Hepatocyte (in vitro differentiated cells): ENCODE data around the gene OR2S2. TPM values are rescaled to one million over a fixed set of nuclear protein-coding genes. Genes with fewer than 3 reads are reported as not detected.

Source experiments
- DNase-seq: peaks from one replicate; pipeline ENCODE4 v3.0.0-alpha.2; 2016; ENCODE audit warnings: low spot score
- H2AFZ ChIP-seq: fragments of 200-600 bp; sonication (generic); 2 replicates; pipeline ENCODE4 v1.6.0; 2016; ENCODE audit warnings: antibody characterized with exemption, mild to moderate bottlenecking
- H3K27ac ChIP-seq: fragments of 200-600 bp; sonication (generic); 2 replicates; pipeline ENCODE4 v1.5.1; 2016; ENCODE audit warnings: mild to moderate bottlenecking
- H3K27me3 ChIP-seq: fragments of 200-600 bp; sonication (generic); 2 replicates; pipeline ENCODE4 v1.6.1; 2016
- H3K36me3 ChIP-seq: fragments of 200-600 bp; sonication (generic); replicated peaks from 2 replicates; pipeline ENCODE4 v1.5.1; 2016; ENCODE audit warnings: low read depth; ENCODE audit not compliant: insufficient read depth
- H3K4me1 ChIP-seq: fragments of 200-600 bp; sonication (generic); 2 replicates; pipeline ENCODE4 v1.5.1; 2016; ENCODE audit warnings: mild to moderate bottlenecking, moderate library complexity; ENCODE audit not compliant: insufficient read depth
- H3K4me2 ChIP-seq: fragments of 200-600 bp; sonication (generic); 2 replicates; pipeline ENCODE4 v1.6.0; 2016
- H3K4me3 ChIP-seq: fragments of 200-600 bp; sonication (generic); 2 replicates; pipeline ENCODE4 v1.5.1; 2016; ENCODE audit warnings: mild to moderate bottlenecking
- H3K79me2 ChIP-seq: fragments of 200-600 bp; sonication (generic); 2 replicates; pipeline ENCODE4 v1.6.0; 2017; ENCODE audit warnings: mild to moderate bottlenecking
- H3K9me2 ChIP-seq: fragments of 200-600 bp; sonication (generic); replicated peaks from 2 replicates; pipeline ENCODE4 v1.6.0; 2017; ENCODE audit warnings: mild to moderate bottlenecking; ENCODE audit not compliant: insufficient read depth
- H3K9me3 ChIP-seq: fragments of 200-600 bp; sonication (generic); 2 replicates; pipeline ENCODE4 v1.5.1; 2016; ENCODE audit warnings: low read depth, mild to moderate bottlenecking
- H4K20me1 ChIP-seq: fragments of 200-600 bp; sonication (generic); 2 replicates; pipeline ENCODE4 v1.6.0; 2016; ENCODE audit warnings: mild to moderate bottlenecking; ENCODE audit not compliant: insufficient read depth, poor library complexity, severe bottlenecking
- CTCF ChIP-seq: fragments of 200-600 bp; sonication (generic); IDR thresholded peaks from 2 replicates; pipeline ENCODE4 v1.5.1; 2016; ENCODE audit warnings: antibody characterized with exemption, mild to moderate bottlenecking; ENCODE audit not compliant: poor library complexity
- EZH2 ChIP-seq: fragments of 200-600 bp; sonication (generic); IDR thresholded peaks from 2 replicates; pipeline ENCODE4 v1.6.1; 2016; ENCODE audit warnings: antibody characterized with exemption, mild to moderate bottlenecking, borderline replicate concordance
- EZH2phosphoT487 ChIP-seq: fragments of 200-600 bp; sonication (generic); IDR thresholded peaks from one replicate; pipeline ENCODE4 v1.6.1; 2018; ENCODE audit warnings: antibody characterized with exemption, mild to moderate bottlenecking, low read depth, moderate library complexity; ENCODE audit not compliant: unreplicated experiment, severe bottlenecking
- WGBS: methylation state at CpG from one replicate; pipeline ENCODE4 v1.1.6; 2016; ENCODE audit warnings: low lambda C conversion rate; ENCODE audit errors: missing lambda C conversion rate; 5-methylcytosine and 5-hydroxymethylcytosine counted together
- polyA plus RNA-seq: library from polyadenylated mRNA; unstranded; fragments of >200 nt; fragmentation: Nextera tagmentation; extraction: Ambion mirVana; gene quantifications from 2 replicates; pipeline ENCODE4 v1.2.1, GENCODE V29; 2016
- total RNA-seq: library from RNA; depleted of rRNA; stranded (reverse); fragments of >200 nt; gene quantifications from 2 replicates; pipeline ENCODE4 v1.2.3, GENCODE V29; 2014

OR2S2 gene
- total RNA-seq, result 0.27 TPM in 1 of 2 replicates, not detected in the other
- not detected in 2 replicates for polyA plus RNA-seq

- Histone ChIP-seq H3K27ac (no peak within 1 kb of the TSS), H3K36me3 (no peaks in the 10 kb centered on the region), H3K4me2 (no peak within 1 kb of the TSS), H3K9me2 (no peaks in the 10 kb centered on the region), H3K27me3 (no peaks in the 10 kb centered on the region), H4K20me1 (no peaks in the 10 kb centered on the region), H3K4me1 (peaks cover 2% of the 10 kb centered on the region), H3K9me3 (no peaks in the 10 kb centered on the region), H2AFZ (no peak within 1 kb of the TSS), H3K4me3 (no peak within 1 kb of the TSS), H3K79me2 (no peaks in the 10 kb centered on the region)
- WGBS, result 90% methylated on average over 5 of the region's 5 CpGs
- TF ChIP-seq CTCF, result no peak
- no peak for TF ChIP-seq EZH2
- TF ChIP-seq EZH2phosphoT487, result no peak
- DNase-seq, result no peak
Observed at GRCh38 chr9:35958104-35958837, at the start of gene OR2S2. Gene OR2S2, minus strand, starts transcription at chr9:35958154. Its CDS starts 56 bp downstream, at chr9:35958098.

GRCh38 chr9:36007316-36007708, 49.4 kb upstream of the OR2S2 start:
- no peak overlapping the region for H2AFZ ChIP-seq
- no peaks in the 10 kb centered on the region for H3K4me1 ChIP-seq
- 87% methylated on average over 1 of the region's 1 CpG for WGBS
- H4K20me1 ChIP-seq, result no peaks in the 10 kb centered on the region
- H3K4me3 ChIP-seq, result no peak overlapping the region
- no peaks in the 10 kb centered on the region for H3K9me3 ChIP-seq
- no peak for DNase-seq
- TF ChIP-seq EZH2phosphoT487 (no peak), EZH2 (no peak), CTCF (no peak)
- H3K9me2 ChIP-seq, result no peaks in the 10 kb centered on the region
- no peaks in the 10 kb centered on the region for H3K36me3 ChIP-seq
- H3K4me2 ChIP-seq, result no peak overlapping the region
- H3K27me3 ChIP-seq, result peaks cover 12% of the 10 kb centered on the region
- no peaks in the 10 kb centered on the region for H3K79me2 ChIP-seq
- H3K27ac ChIP-seq, result no peak overlapping the region

- no peaks in the 10 kb centered on the region for H3K79me2 ChIP-seq
- no peak overlapping the region for H2AFZ ChIP-seq
- H3K36me3 ChIP-seq, result no peaks in the 10 kb centered on the region
- H3K4me1 ChIP-seq, result no peaks in the 10 kb centered on the region
- peak overlapping the region; percentile 59 for H3K27ac ChIP-seq
- H3K27me3 ChIP-seq, result peaks cover 12% of the 10 kb centered on the region
- 64% methylated on average over 3 of the region's 3 CpGs for WGBS
- H3K4me2 ChIP-seq, result no peak overlapping the region
- H4K20me1 ChIP-seq, result no peaks in the 10 kb centered on the region
- no peak for TF ChIP-seq EZH2phosphoT487
- DNase-seq, result peak; percentile 45
- H3K4me3 ChIP-seq, result no peak overlapping the region
- H3K9me2 ChIP-seq, result no peaks in the 10 kb centered on the region
- H3K9me3 ChIP-seq, result no peaks in the 10 kb centered on the region
Observed at GRCh38 chr9:36006549-36007315, 48.8 kb upstream of the OR2S2 start.

- Histone ChIP-seq H3K4me2 (no peak overlapping the region), H2AFZ (no peak overlapping the region), H4K20me1 (no peaks in the 10 kb centered on the region), H3K79me2 (no peaks in the 10 kb centered on the region), H3K4me3 (no peak overlapping the region), H3K9me2 (no peaks in the 10 kb centered on the region), H3K27me3 (peaks cover 14% of the 10 kb centered on the region), H3K27ac (peak overlapping the region; percentile 59), H3K36me3 (no peaks in the 10 kb centered on the region), H3K4me1 (no peaks in the 10 kb centered on the region), H3K9me3 (no peaks in the 10 kb centered on the region)
- DNase-seq, result no peak
- 91% methylated on average over 1 of the region's 1 CpG for WGBS
- no peak for TF ChIP-seq CTCF
- TF ChIP-seq EZH2, result no peak
- no peak for TF ChIP-seq EZH2phosphoT487
Observed at GRCh38 chr9:36005891-36006290, 47.9 kb upstream of the OR2S2 start.
